GM21619 (cell line): ENCODE data around the gene LPP.

Source experiments
- ATAC-seq: cut with Tn5 transposase; IDR thresholded peaks from one replicate; pipeline ENCODE4 v1.9.1; 2021; ENCODE audit not compliant: unreplicated experiment

LPP gene

GRCh38 chr3:188761964-188762363 is 608.0 kb downstream of the LPP start:
- no peak for ATAC-seq

- no peak for ATAC-seq
These were observed 610.7 kb downstream of the LPP start for GRCh38 chr3:188764609-188765008.

GRCh38 chr3:188769831-188770230 is 615.9 kb downstream of the LPP start:
- ATAC-seq: no peak

GRCh38 chr3:188772886-188773285 is 618.9 kb downstream of the LPP start:
- no peak for ATAC-seq

GRCh38 chr3:188775412-188775811 is 621.5 kb downstream of the LPP start:
- no peak for ATAC-seq

- ATAC-seq: no peak
These were observed 622.5 kb downstream of the LPP start for GRCh38 chr3:188776447-188776846.

- no peak for ATAC-seq
These were observed 624.3 kb downstream of the LPP start for GRCh38 chr3:188778091-188778852.

GRCh38 chr3:188779281-188779980 is 625.5 kb downstream of the LPP start:
- no peak for ATAC-seq

- no peak for ATAC-seq
These were observed 626.5 kb downstream of the LPP start for GRCh38 chr3:188780193-188781147.

- no peak for ATAC-seq
These were observed 628.7 kb downstream of the LPP start for GRCh38 chr3:188782613-188783124.

GRCh38 chr3:188786424-188786823 is 632.5 kb downstream of the LPP start:
- ATAC-seq: no peak

GRCh38 chr3:188788621-188789081 is 634.7 kb downstream of the LPP start:
- ATAC-seq: no peak

GRCh38 chr3:188789251-188789650 is 635.3 kb downstream of the LPP start:
- ATAC-seq: no peak

- ATAC-seq: no peak
These were observed 637.4 kb downstream of the LPP start for GRCh38 chr3:188791311-188791710.

- no peak for ATAC-seq
These were observed 638.8 kb downstream of the LPP start for GRCh38 chr3:188792793-188793192.

- ATAC-seq: peak; percentile 83
These were observed 642.2 kb downstream of the LPP start for GRCh38 chr3:188796122-188796631.

- ATAC-seq: no peak
These were observed 643.1 kb downstream of the LPP start for GRCh38 chr3:188797045-188797444.

- no peak for ATAC-seq
These were observed 644.7 kb downstream of the LPP start for GRCh38 chr3:188798556-188799145.

- no peak for ATAC-seq
These were observed 647.4 kb downstream of the LPP start for GRCh38 chr3:188801393-188801792.

GRCh38 chr3:188802645-188803044 is 648.7 kb downstream of the LPP start:
- ATAC-seq: no peak
